GM19193 (cell line): ENCODE measurements around the gene PIPOX.

Experiments
- POLR2A ChIP-seq: IDR thresholded peaks from 4 replicates; pipeline ENCODE4 v1.6.1; 2011; ENCODE audit not compliant: insufficient read depth, insufficient read length; ENCODE audit errors: extremely low read depth

PIPOX gene

GRCh38 chr17:29090108-29090507 is 47.2 kb downstream of the PIPOX start:
- TF ChIP-seq POLR2A, result no peak

GRCh38 chr17:29090750-29091605 is 48.0 kb downstream of the PIPOX start:
- no peak for TF ChIP-seq POLR2A

GRCh38 chr17:29091606-29092289 is 48.8 kb downstream of the PIPOX start:
- no peak for TF ChIP-seq POLR2A

- no peak for TF ChIP-seq POLR2A
These were observed 50.3 kb downstream of the PIPOX start for GRCh38 chr17:29093090-29093871.

GRCh38 chr17:29094101-29094708 is 51.3 kb downstream of the PIPOX start:
- TF ChIP-seq POLR2A, result no peak

GRCh38 chr17:29095439-29095838 is 52.5 kb downstream of the PIPOX start:
- TF ChIP-seq POLR2A, result no peak

- TF ChIP-seq POLR2A, result no peak
These were observed 53.2 kb downstream of the PIPOX start for GRCh38 chr17:29096094-29096493.

GRCh38 chr17:29099527-29099926 is 56.6 kb downstream of the PIPOX start:
- TF ChIP-seq POLR2A, result no peak

GRCh38 chr17:29100296-29100695 is 57.4 kb downstream of the PIPOX start:
- TF ChIP-seq POLR2A, result no peak

- TF ChIP-seq POLR2A, result no peak
These were observed 59.1 kb downstream of the PIPOX start for GRCh38 chr17:29102046-29102445.

- TF ChIP-seq POLR2A, result no peak
These were observed 59.8 kb downstream of the PIPOX start for GRCh38 chr17:29102741-29103181.

GRCh38 chr17:29103341-29103740 is 60.4 kb downstream of the PIPOX start:
- no peak for TF ChIP-seq POLR2A
